ENCODE measurements around the gene CCDC88C.

The CCDC88C gene

DNA sequence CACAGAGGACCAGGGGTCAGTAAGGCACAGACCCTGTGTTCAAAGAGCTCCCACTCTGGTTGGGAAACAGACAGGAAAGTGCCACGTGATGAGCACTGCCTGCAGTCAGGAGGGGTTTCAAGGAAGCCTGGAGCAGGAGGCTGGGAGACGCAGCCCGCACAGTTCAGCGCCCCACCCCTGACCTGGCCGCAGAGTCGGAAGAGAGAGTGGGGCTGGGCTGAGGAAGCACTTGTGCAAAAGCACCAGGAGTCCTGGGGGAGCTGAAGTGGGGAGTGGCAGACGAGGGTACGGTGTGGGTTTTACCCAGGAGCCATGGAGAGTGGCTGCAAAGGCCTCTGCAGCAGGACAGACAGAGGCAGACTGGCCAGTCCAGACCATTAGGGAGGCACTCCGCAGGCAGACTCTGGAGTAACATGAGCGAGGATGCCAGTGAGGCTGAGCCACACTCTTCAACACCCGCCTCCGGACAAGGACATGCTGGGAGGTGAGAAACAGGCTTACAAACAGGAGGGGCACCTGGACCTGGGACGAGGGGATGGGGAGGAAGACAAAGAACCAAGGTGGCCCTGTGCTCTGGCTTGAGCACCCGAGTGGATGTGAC, 87.4 kb downstream of the CCDC88C start:
- DNase-seq (ENCODE audit: low read depth in 2 of 2) = no peak

DNA sequence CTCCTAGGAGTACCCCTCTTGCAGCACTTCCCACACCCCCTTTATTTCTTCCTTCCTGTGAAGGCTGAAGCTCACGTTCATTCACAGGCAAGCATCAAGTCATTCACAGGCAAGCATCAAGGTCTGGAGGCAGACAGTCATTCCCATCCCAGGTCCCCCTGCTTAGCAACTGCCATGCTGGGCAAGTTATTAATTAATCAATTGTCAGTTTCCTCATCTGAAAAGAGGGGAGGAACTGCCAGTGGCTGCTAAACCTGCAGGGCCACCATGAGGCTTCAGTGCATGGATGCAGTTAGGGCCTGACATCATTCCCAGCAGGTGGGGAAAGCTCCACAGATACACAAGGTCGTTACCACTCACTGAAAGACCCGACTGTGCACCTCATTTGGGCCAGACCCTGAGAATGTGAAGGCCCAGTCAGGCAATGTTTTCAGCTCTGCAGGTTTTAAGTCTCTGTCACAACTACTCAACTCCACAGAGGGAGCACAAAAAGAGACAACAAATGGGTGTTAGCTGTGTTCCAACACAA, 88.1 kb downstream of the CCDC88C start:
- DNase-seq (ENCODE audit: low read depth in 2 of 2) = no peak

DNA sequence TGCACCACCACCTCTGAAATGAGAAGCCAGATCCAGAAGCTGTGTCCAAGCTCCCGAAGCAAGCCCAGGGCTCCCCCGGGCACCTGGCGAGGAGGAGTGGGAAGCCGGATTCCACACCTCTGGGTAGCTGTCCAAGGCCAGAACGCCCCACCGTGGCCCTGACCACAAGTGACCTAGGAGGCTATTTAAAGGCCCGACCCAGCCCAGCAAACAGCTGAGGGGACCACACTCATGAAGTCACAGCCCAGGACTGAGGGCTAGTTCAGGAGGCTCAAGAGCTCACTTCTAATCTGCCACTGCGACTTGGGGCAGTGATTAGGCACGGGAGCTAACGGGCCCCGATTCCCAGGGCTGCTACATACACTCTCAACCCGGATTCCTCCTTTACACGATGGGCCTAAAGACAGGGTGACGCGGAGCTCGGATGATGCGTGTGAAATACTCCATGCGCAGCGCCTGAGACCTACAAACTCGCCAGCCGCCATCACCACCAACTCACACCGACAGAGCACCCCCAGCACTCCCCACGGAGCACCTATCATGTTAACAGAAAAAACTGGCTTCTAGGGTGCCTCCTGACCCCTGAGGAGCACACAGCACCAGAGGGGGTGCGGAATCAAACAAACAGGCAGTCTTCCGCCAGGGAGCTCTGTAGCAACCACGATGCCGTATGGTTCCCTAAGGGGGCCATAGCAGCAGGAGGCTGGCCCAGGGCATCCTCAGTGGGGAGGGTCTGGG, 89.1 kb downstream of the CCDC88C start:
- DNase-seq (ENCODE audit: low read depth in 2 of 2) = no peak

DNA sequence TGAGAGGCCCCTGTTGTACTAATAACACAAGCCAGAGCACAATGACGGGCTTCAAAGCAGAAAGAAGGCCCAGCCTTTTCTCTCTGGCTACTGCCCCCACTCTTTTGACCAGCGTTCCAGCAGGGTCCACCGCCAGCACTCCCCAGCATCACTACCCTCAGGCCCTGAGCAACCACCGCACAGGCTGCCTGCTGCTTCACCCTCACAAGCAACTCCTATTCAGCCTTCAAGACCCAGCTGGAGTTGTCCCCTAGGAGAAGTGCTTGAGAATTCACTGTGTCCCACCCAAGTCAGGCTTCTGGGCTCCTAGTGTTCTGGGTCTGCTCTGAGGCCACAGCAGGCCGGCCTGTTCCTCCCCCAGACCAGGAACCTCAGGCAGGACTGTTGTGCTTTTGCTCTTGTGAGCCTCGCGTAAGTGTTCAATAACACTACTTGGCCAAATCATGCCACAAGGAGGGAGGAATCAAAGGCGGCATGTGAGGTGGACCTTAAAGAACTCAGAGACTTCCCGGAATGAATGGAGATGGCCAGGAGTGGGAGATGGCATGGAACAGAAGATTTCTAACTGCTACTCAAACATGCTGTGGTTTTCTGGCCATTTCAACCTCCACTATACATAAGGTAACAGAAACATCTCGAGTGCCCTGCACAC, 89.8 kb downstream of the CCDC88C start:
- DNase-seq (ENCODE audit: low read depth in 2 of 2) = no peak

DNA sequence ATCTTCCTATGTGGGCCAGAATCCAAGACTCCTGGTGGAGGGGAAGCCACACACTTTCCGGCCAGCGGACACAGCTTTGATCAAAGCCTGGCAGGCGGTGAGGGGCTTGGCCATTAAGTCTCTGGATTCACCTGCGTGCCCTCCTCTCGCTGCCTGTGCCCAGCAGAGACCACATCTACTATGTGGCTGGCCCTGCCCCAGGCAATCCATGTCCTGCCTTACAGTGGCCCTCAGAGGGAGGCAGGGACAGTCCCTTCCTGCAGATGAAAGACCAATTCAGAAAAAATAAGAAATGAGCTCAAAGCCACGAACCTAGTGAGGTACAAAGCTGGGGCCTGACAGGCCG, 90.4 kb downstream of the CCDC88C start:
- no peak for DNase-seq (ENCODE audit: low read depth in 2 of 2)

- DNase-seq (ENCODE audit: low read depth in 2 of 2) = no peak
Measured at GRCh38 chr14:91326514-91327249, 90.9 kb downstream of the CCDC88C start.

- DNase-seq (ENCODE audit: low read depth in 2 of 2) = no peak
Measured at GRCh38 chr14:91324606-91325575, 92.7 kb downstream of the CCDC88C start.

DNA sequence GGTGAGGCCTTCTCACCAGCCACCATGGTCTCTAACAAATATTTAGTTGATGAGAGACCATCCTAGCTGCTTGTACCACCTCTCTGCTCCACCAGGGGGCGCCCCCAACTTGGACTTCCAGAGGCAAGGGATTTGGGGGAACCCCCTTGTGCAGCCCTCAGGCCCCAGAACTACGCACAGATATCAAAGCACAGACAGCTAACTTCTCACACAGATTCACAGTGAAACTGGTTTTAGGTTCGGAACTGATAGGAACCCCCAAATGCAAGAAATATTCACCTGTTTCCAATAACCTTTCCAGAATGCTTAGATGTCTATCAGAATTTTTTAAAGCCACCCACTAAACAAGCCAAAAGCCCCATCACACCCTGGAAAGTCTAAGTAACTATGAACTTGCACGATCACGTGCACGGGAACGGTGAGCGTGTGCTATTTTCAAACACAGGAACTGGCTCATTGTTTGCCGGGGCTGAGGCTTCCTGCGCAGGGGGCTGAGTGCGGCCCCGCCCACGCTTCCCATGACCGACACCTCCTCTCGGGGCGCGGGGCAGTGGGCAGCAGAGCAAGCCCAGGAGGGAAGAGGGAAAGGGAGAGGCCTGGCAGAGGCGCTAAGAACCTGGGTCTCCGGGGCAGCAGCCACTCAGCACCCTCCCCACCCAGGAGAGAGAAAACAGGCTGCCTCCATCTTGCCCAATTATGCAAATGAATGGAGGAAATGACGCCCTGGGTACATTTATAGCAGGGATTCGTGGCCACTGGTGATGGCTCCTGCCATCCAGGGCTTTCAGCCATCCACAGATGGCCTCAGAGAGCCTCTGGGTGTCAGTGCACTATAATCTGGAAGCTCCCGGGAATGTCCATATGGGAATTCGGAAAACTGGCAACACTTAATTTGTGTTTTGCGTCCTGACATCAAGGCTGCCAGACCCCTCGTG, 93.7 kb downstream of the CCDC88C start:
- DNase-seq (ENCODE audit: low read depth in 2 of 2) = peak; percentile 4 to 9

GRCh38 chr14:91323031-91323430, 94.6 kb downstream of the CCDC88C start:
- no peak for DNase-seq (ENCODE audit: low read depth in 2 of 2)

GRCh38 chr14:91322623-91323022, 95.0 kb downstream of the CCDC88C start:
- no peak for DNase-seq (ENCODE audit: low read depth in 2 of 2)

GRCh38 chr14:91321131-91321530, 96.5 kb downstream of the CCDC88C start:
- DNase-seq (ENCODE audit: low read depth in 2 of 2) = no peak

- DNase-seq (ENCODE audit: low read depth in 2 of 2) = no peak
Measured at GRCh38 chr14:91320266-91320665, 97.4 kb downstream of the CCDC88C start.

GRCh38 chr14:91318911-91319310, 98.7 kb downstream of the CCDC88C start:
- DNase-seq (ENCODE audit: low read depth in 2 of 2) = no peak

DNA sequence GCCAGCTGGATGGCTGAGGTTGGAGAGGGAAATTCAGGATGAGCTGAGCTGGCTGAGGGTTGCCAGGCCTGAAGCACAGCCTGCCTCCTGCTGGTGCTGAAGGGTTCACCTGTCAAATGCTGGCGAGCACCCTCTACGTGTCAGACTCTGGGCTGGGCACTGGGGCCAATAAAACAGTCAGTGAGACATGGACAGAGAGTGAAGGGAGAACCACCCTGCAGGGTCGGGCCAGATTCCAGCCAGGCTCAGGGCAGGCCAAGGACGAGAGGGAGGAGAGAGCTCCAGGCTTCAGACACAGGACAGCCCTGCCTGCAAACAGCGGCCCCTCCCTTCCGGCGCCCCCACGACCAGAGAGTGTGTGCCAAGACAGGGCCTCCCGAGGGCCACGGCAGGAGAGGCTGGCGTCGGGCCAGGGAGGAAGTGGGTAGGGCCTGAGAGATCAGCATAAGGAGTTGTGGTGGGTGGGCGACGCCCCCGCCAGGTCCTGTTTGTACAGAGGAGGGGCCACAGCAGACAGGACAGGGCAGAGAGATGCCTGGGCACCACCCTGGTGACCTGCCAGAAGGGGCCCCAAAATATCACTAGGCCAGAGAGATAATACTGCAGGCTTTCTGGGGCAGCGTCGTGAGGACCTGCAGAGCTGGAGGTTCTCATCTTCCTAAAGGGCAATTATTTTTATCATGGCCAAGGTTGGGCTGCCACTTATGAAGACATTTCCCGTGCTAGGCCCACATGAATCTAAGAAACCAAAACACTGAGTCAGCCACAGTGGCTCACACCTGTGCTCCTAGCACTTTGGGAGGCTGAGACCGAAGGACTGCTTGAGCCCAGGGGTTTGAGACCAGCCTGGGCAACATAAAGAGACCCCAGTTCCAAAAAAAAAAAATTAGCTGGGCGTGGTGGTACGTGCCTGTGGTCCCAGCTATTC, 100.0 kb downstream of the CCDC88C start:
- no peak for DNase-seq (ENCODE audit: low read depth in 2 of 2)

DNA sequence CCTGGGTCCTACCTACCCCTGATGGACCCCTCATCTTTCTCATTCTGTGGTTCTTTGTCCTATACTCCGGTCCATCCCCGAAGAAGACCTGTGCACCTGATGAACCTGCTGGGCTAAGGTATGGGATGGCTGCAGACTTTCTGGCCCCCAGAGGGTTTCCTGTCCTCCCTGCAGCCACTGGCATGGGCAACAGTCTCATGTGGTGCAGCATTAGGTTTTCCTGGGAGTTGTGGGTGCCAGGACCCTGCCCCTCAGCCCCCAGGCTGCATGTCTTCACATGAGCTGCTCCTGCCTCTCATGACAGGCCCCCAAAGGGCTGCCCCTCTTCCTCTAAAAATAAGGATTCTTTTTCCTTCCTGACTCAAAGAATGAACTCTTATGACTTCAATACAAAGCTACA, 100.9 kb downstream of the CCDC88C start:
- DNase-seq (ENCODE audit: low read depth in 2 of 2) = no peak

DNA sequence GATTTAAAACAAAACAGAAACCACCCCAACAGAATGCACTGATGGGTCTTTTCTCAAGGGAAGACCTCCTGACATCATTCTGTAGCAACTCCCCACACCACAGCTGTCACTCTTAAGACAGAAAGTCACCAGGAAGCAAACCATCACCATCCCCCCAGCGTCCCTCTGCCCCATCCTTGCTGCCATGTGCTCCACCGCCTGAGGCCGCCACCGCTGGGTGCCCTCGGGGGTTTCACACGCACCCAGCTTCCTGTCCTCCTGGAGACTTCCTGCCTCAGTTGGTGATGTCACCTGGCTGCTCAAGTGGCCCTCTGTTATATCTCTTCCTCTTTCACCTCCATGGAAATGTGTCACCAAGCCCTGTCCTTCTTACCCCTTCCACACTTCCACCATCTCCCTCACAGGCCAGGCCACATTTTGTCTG, 101.8 kb downstream of the CCDC88C start:
- DNase-seq (ENCODE audit: low read depth in 2 of 2) = no peak

DNA sequence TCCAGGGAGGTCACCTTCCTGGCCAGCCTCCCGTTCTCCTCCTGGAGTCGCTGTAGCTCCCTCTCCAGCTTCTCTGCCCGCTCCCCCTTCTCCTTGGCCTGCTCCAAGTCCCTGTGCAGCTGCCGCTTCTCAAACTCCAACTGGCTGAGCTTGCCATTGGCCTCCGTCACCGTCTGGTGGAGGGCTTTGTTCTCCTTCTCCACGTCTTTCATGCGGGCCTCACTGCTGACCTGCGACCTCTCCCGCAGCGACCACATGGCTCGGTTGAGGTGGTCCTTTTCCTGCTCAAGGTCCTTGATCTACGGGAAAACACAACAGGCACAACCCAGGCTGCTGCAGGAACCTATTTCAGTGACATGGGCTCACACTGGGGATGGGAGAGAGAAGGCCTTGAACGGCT, 103.8 kb downstream of the CCDC88C start:
- DNase-seq (ENCODE audit: low read depth in 2 of 2) = no peak

DNA sequence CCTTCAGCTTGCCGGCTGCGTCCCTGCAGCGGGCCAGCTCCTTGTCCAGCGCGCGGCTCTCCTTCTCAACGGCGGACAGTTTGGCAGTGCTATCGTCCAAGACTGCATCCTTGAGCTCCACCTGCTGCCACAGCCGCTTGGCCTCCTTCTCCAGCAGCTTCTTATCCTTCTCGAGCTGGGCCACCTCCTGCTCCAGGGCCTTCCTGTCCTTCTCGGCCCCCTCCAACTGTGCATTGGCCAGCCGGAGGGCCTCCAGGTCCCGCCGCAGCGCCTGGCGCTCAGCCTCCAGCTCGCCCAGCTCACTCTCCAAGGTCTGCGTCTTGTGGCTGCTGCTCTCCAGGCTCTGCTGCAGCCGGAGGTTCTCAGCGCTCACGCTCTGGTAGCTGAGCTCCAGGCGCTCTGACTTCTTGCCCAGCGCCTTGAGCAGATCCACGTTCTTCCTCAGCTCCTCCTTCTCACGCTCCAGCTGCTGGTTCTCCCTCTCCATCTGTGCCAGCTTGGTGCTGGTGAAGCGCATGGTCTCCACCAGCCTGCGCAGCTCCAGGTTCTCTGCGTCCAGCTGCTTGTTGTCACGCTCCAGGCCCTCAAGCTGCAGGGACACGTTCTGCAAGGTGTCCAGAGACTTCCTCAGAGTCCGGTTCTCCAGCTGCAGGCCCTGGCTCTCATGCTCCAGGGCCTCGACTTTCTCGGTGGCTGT, 104.3 kb downstream of the CCDC88C start:
- no peak for DNase-seq (ENCODE audit: low read depth in 2 of 2)

All from fibroblast of skin of left biceps (primary cell).